ENCODE data around the gene CEP128. TPM values are rescaled to one million over a fixed set of nuclear protein-coding genes. Genes with fewer than 3 reads are reported as not detected.
"Not testable (repeated sequence)": the region's sequence is repeated elsewhere in the genome, so short reads cannot be mapped to it uniquely, and the experiment has no call there.

CEP128 gene
- total RNA-seq, 2 experiments from 2014 or later: 71.9 to 137 TPM

GRCh38 chr14:80924365-80925103 lies 17.0 kb downstream of the CEP128 start:
- H3K9me3 ChIP-seq (ENCODE audit: low read length): peaks cover 27% of the 10 kb centered on the region
- no peak overlapping the region for H3K4me3 ChIP-seq (ENCODE audit: low read depth, low read length, poor library complexity, severe bottlenecking)
- POLR2A ChIA-PET: interaction anchor here (0.5 to 1.8 kb wide), 11 partner anchors 8 to 713 kb away, joined by 3 to 7 read pairs (median 3); partner anchors contain the start of genes DIO2 and GTF2A1
- CTCF ChIA-PET (ENCODE audit: unreplicated experiment): no interaction called here
- no TSS peak for BruUV-seq (replicated peaks)
- H3K27ac ChIP-seq (ENCODE audit: low read depth, low read length, poor library complexity, severe bottlenecking): no peak overlapping the region
- intact Hi-C loops (cut with micrococcal nuclease; ENCODE audit: unreplicated experiment): no loop called here
- no peak overlapping the region for H3K4me2 ChIP-seq (ENCODE audit: low read length)
- H2AFZ ChIP-seq (ENCODE audit: low read length): no peak overlapping the region
- no peaks in the 10 kb centered on the region for H3K9me2 ChIP-seq (ENCODE audit: insufficient read depth, low read length)
- H3K36me3 ChIP-seq (ENCODE audit: insufficient read depth, low read length): peaks cover 87% of the 10 kb centered on the region
- no peak for DNase-seq (ENCODE audit: low spot score)
- no peaks in the 10 kb centered on the region for H4K20me1 ChIP-seq (ENCODE audit: insufficient read depth, low read length)
- TF ChIP-seq EZH2phosphoT487 (IDR thresholded peaks at IDR 0.05; ENCODE audit: borderline replicate concordance, low read depth, low read length): no peak
- TF ChIP-seq, protein P1, sequence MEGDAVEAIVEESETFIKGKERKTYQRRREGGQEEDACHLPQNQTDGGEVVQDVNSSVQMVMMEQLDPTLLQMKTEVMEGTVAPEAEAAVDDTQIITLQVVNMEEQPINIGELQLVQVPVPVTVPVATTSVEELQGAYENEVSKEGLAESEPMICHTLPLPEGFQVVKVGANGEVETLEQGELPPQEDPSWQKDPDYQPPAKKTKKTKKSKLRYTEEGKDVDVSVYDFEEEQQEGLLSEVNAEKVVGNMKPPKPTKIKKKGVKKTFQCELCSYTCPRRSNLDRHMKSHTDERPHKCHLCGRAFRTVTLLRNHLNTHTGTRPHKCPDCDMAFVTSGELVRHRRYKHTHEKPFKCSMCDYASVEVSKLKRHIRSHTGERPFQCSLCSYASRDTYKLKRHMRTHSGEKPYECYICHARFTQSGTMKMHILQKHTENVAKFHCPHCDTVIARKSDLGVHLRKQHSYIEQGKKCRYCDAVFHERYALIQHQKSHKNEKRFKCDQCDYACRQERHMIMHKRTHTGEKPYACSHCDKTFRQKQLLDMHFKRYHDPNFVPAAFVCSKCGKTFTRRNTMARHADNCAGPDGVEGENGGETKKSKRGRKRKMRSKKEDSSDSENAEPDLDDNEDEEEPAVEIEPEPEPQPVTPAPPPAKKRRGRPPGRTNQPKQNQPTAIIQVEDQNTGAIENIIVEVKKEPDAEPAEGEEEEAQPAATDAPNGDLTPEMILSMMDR (conservative IDR thresholded peaks at IDR 0.05; ENCODE audit: low read length): no peak
- H3K4me1 ChIP-seq (ENCODE audit: insufficient read depth, low read length, poor library complexity, severe bottlenecking): peaks cover 18% of the 10 kb centered on the region
- peaks cover 73% of the 10 kb centered on the region for H3K79me2 ChIP-seq (ENCODE audit: insufficient read depth, low read depth, low read length)

DNA sequence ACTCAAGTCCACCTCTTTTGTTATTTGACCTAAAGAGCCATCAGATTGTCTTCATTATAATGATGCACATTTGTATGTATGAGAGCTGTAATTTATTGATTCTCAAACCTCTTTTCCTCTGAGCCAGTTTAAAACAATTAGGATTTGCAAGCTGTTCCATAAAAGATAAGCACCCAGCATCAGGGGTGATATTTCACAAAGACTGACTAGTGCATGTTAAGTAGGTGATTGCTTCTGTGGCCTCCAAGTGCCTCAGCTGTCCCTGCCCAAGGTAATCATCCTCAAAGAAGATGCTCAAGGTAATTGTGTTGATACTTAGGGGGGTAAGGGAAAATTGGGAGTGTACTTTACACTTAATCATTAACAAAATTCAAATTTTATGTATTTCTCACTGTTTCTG lies 18.2 kb downstream of the CEP128 start:
- no peak for DNase-seq (ENCODE audit: low spot score)
- H3K9me3 ChIP-seq (ENCODE audit: low read length): peaks cover 16% of the 10 kb centered on the region
- no TSS peak for BruUV-seq (replicated peaks)
- CTCF ChIA-PET (ENCODE audit: unreplicated experiment): no interaction called here
- H3K36me3 ChIP-seq (ENCODE audit: insufficient read depth, low read length): peaks cover 80% of the 10 kb centered on the region
- no peak overlapping the region for H3K4me2 ChIP-seq (ENCODE audit: low read length)
- intact Hi-C loops (cut with micrococcal nuclease; ENCODE audit: unreplicated experiment): no loop called here
- no peaks in the 10 kb centered on the region for H4K20me1 ChIP-seq (ENCODE audit: insufficient read depth, low read length)
- POLR2A ChIA-PET: interaction anchor here (1.4 to 1.8 kb wide), 4 partner anchors 11 to 36 kb away, joined by 3 to 7 read pairs (median 3); no protein-coding TSS in a partner anchor
- no peak overlapping the region for H3K27ac ChIP-seq (ENCODE audit: low read depth, low read length, poor library complexity, severe bottlenecking)
- no peaks in the 10 kb centered on the region for H3K9me2 ChIP-seq (ENCODE audit: insufficient read depth, low read length)
- peaks cover 73% of the 10 kb centered on the region for H3K79me2 ChIP-seq (ENCODE audit: insufficient read depth, low read depth, low read length)
- no peak overlapping the region for H2AFZ ChIP-seq (ENCODE audit: low read length)
- H3K4me3 ChIP-seq (ENCODE audit: low read depth, low read length, poor library complexity, severe bottlenecking): no peak overlapping the region
- peaks cover 15% of the 10 kb centered on the region for H3K4me1 ChIP-seq (ENCODE audit: insufficient read depth, low read length, poor library complexity, severe bottlenecking)
- no peak for TF ChIP-seq EZH2phosphoT487 (IDR thresholded peaks at IDR 0.05; ENCODE audit: borderline replicate concordance, low read depth, low read length)
- TF ChIP-seq, protein P1 (conservative IDR thresholded peaks at IDR 0.05; ENCODE audit: low read length): no peak

GRCh38 chr14:80919622-80920021 lies 21.9 kb downstream of the CEP128 start:
- no TSS peak for BruUV-seq (replicated peaks)
- CTCF ChIA-PET (ENCODE audit: unreplicated experiment): no interaction called here
- Histone ChIP-seq H3K9me2 (ENCODE audit: insufficient read depth, low read length) (no peaks in the 10 kb centered on the region), H3K79me2 (ENCODE audit: insufficient read depth, low read depth, low read length) (peaks cover 56% of the 10 kb centered on the region), H2AFZ (ENCODE audit: low read length) (no peak overlapping the region), H3K4me2 (ENCODE audit: low read length) (no peak overlapping the region), H3K4me1 (ENCODE audit: insufficient read depth, low read length, poor library complexity, severe bottlenecking) (no peaks in the 10 kb centered on the region), H3K27ac (ENCODE audit: low read depth, low read length, poor library complexity, severe bottlenecking) (no peak overlapping the region), H3K4me3 (ENCODE audit: low read depth, low read length, poor library complexity, severe bottlenecking) (no peak overlapping the region), H4K20me1 (ENCODE audit: insufficient read depth, low read length) (no peaks in the 10 kb centered on the region), H3K9me3 (ENCODE audit: low read length) (peaks cover 8% of the 10 kb centered on the region; the same call in 1 of the 2 replicates), H3K36me3 (ENCODE audit: insufficient read depth, low read length) (peaks cover 71% of the 10 kb centered on the region)
- DNase-seq (ENCODE audit: low spot score): no peak
- TF ChIP-seq EZH2phosphoT487 (IDR thresholded peaks at IDR 0.05; ENCODE audit: borderline replicate concordance, low read depth, low read length): no peak
- TF ChIP-seq, protein P1 (conservative IDR thresholded peaks at IDR 0.05; ENCODE audit: low read length): no peak
- intact Hi-C loops (cut with micrococcal nuclease; ENCODE audit: unreplicated experiment): no loop called here
- POLR2A ChIA-PET: interaction anchor here (0.7 kb wide), 1 partner anchor 33 kb away, joined by 3 read pairs; no protein-coding TSS in a partner anchor

DNA sequence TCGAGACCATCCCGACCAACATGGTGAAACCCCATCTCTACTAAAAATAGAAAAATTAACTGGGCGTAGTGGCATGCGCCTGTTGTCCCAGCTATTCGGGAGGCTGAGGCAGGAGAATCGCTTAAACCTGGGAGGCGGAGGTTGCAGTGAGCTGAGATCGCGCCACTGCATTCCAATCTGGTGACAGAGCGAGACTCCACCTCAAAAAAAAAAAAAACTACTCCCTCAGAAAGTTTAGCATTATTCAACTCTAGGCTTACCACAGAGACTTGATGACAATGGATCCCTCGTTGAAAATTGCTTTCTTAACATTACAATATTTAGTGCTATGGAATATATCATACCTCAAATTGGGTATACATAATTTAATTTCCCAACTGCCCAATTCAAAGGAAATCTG lies 29.5 kb downstream of the CEP128 start:
- H4K20me1 ChIP-seq (ENCODE audit: insufficient read depth, low read length); H3K9me3 ChIP-seq (ENCODE audit: low read length); DNase-seq (ENCODE audit: low spot score); H3K4me3 ChIP-seq (ENCODE audit: low read depth, low read length, poor library complexity, severe bottlenecking); intact Hi-C loops (cut with micrococcal nuclease; ENCODE audit: unreplicated experiment); H3K4me2 ChIP-seq (ENCODE audit: low read length); CTCF ChIA-PET (ENCODE audit: unreplicated experiment); H3K4me1 ChIP-seq (ENCODE audit: insufficient read depth, low read length, poor library complexity, severe bottlenecking); BruUV-seq (replicated peaks); H2AFZ ChIP-seq (ENCODE audit: low read length); H3K9me2 ChIP-seq (ENCODE audit: insufficient read depth, low read length); H3K27ac ChIP-seq (ENCODE audit: low read depth, low read length, poor library complexity, severe bottlenecking); H3K79me2 ChIP-seq (ENCODE audit: insufficient read depth, low read depth, low read length): not testable (repeated sequence)
- peaks cover 86% of the 10 kb centered on the region for H3K36me3 ChIP-seq (ENCODE audit: insufficient read depth, low read length)
- POLR2A ChIA-PET: interaction anchor here (0.7 to 1.2 kb wide), 4 partner anchors 10 to 1525 kb away, joined by 3 to 4 read pairs (median 3); no protein-coding TSS in a partner anchor

All from OCI-LY7 (cell line).